Thyroid gland (tissue), 4 donors: Measurements from ENCODE around the gene GPR153.

Experiments used
- CTCF ChIP-seq, 6 experiments: fragments of 200-600 bp in 3 of 6; fragments of 450-650 bp in 3 of 6; sonication (generic) in 3 of 6; IDR thresholded peaks; one replicate each; pipeline ENCODE4 v1.5.1; 2016 to 2019; ENCODE audit warnings: antibody characterized with exemption in 6 of 6, mild to moderate bottlenecking in 2 of 6, inconsistent platforms in 1 of 6, moderate library complexity in 1 of 6
- POLR2A ChIP-seq, 2 donors: fragments of 450-650 bp; IDR thresholded peaks; one replicate each; pipeline ENCODE4 v1.6.1; 2017; ENCODE audit warnings: antibody characterized with exemption in 2 of 2, mild to moderate bottlenecking in 2 of 2, moderate library complexity in 1 of 2

- TF ChIP-seq CTCF (IDR thresholded peaks at IDR 0.05) (no peak), POLR2A (IDR thresholded peaks at IDR 0.05) (no peak)
Measured at GRCh38 chr1:6224718-6225117, 36.2 kb downstream of the GPR153 start.
